Neuronal stem cell (in vitro differentiated cells): Measurements from ENCODE around the gene GPR156.
"Not testable (repeated sequence)": the region's sequence is repeated elsewhere in the genome, so short reads cannot be mapped to it uniquely, and the experiment has no call there.

ENCODE experiments used
- DNase-seq: peaks from one replicate; pipeline ENCODE4 v3.0.0-alpha.2; 2013; ENCODE audit warnings: low spot score
- H2AFZ ChIP-seq: one replicate; pipeline ENCODE4 v1.6.1; 2013; ENCODE audit warnings: mild to moderate bottlenecking, low read length, inconsistent platforms
- H2AK5ac ChIP-seq: 2 replicates; pipeline ENCODE4 v1.6.1; 2013; ENCODE audit warnings: low read depth, mild to moderate bottlenecking, inconsistent platforms, low read length, moderate library complexity, mixed read lengths
- H2BK120ac ChIP-seq: 2 replicates; pipeline ENCODE4 v1.6.1; 2013; ENCODE audit warnings: low read depth, mild to moderate bottlenecking, inconsistent platforms, low read length, moderate library complexity, mixed read lengths
- H2BK12ac ChIP-seq: one replicate; pipeline ENCODE4 v1.6.1; 2013; ENCODE audit warnings: low read length, inconsistent platforms
- H2BK15ac ChIP-seq: 2 replicates; pipeline ENCODE4 v1.6.1; 2013; ENCODE audit warnings: mild to moderate bottlenecking, low read length, inconsistent platforms, mixed read lengths
- H2BK5ac ChIP-seq: one replicate; pipeline ENCODE4 v1.6.1; 2013; ENCODE audit warnings: inconsistent platforms, mild to moderate bottlenecking, low read length, moderate library complexity
- H3K14ac ChIP-seq: one replicate; pipeline ENCODE4 v1.6.1; 2013; ENCODE audit warnings: low read length, inconsistent platforms
- H3K18ac ChIP-seq: 2 replicates; pipeline ENCODE4 v1.6.1; 2013; ENCODE audit warnings: low read length, inconsistent platforms
- H3K23ac ChIP-seq: 2 replicates; pipeline ENCODE4 v1.6.1; 2013; ENCODE audit warnings: low read depth, mild to moderate bottlenecking, mixed read lengths, low read length, inconsistent platforms; ENCODE audit not compliant: poor library complexity
- H3K27ac ChIP-seq: replicated peaks from 3 replicates; pipeline ENCODE4 v1.5.1; 2013; ENCODE audit warnings: low read length, inconsistent platforms
- H3K27me3 ChIP-seq, 3 experiments: 2 replicates each; pipeline ENCODE4 v1.6.1; 2013; ENCODE audit warnings: low read length in 3 of 3, mild to moderate bottlenecking in 2 of 3, inconsistent platforms in 1 of 3, low read depth in 1 of 3, mixed read lengths in 1 of 3, moderate library complexity in 1 of 3; ENCODE audit not compliant: control insufficient read depth in 3 of 3, insufficient read depth in 3 of 3
- H3K36me3 ChIP-seq, 2 donors: replicated peaks in 1 of 2; 2 replicates each; pipeline ENCODE4 v1.6.1; 2013; ENCODE audit warnings: low read length in 2 of 2; ENCODE audit not compliant: control insufficient read depth in 2 of 2, insufficient read depth in 2 of 2
- H3K4ac ChIP-seq: 2 replicates; pipeline ENCODE4 v1.6.1; 2013; ENCODE audit warnings: inconsistent platforms, mild to moderate bottlenecking, low read length, moderate library complexity
- H3K4me1 ChIP-seq, 2 donors: 1 replicate in 1 of 2; 2 replicates in 1 of 2; pipeline ENCODE4 v1.6.1; 2013; ENCODE audit warnings: low read length in 2 of 2, low read depth in 1 of 2; ENCODE audit not compliant: control insufficient read depth in 2 of 2, insufficient read depth in 1 of 2
- H3K4me2 ChIP-seq: one replicate; pipeline ENCODE4 v1.6.1; 2013; ENCODE audit warnings: mild to moderate bottlenecking, low read length, inconsistent platforms; ENCODE audit not compliant: insufficient read depth, poor library complexity, severe bottlenecking
- H3K4me3 ChIP-seq, 2 donors: 2 replicates each; pipeline ENCODE4 v1.5.1; 2013; ENCODE audit warnings: low read length in 2 of 2, mild to moderate bottlenecking in 2 of 2, inconsistent platforms in 1 of 2, moderate library complexity in 1 of 2
- H3K79me1 ChIP-seq: one replicate; pipeline ENCODE4 v1.6.1; 2013; ENCODE audit warnings: low read depth, mild to moderate bottlenecking, inconsistent platforms, low read length, moderate library complexity
- H3K9ac ChIP-seq: one replicate; pipeline ENCODE4 v1.6.1; 2013; ENCODE audit warnings: mild to moderate bottlenecking, low read depth, low read length, inconsistent platforms; ENCODE audit not compliant: poor library complexity
- H3K9me3 ChIP-seq, 2 donors: replicated peaks in 1 of 2; 2 replicates each; pipeline versions ENCODE3 to v1.6.1; 2013; ENCODE audit warnings: low read length in 2 of 2, mild to moderate bottlenecking in 2 of 2, inconsistent platforms in 1 of 2, low read depth in 1 of 2, mixed read lengths in 1 of 2, moderate library complexity in 1 of 2; ENCODE audit not compliant: control insufficient read depth in 2 of 2, insufficient read depth in 1 of 2
- H4K8ac ChIP-seq: one replicate; pipeline ENCODE4 v1.6.1; 2013; ENCODE audit warnings: low read depth, mild to moderate bottlenecking, inconsistent platforms, low read length, moderate library complexity
- H4K91ac ChIP-seq: one replicate; pipeline ENCODE4 v1.6.1; 2013; ENCODE audit warnings: low read length, low read depth, mild to moderate bottlenecking, inconsistent platforms; ENCODE audit not compliant: poor library complexity
- WGBS, 2 donors: extraction: QIAGEN DNeasy Blood & Tissue Kit; methylation state at CpG; one replicate each; pipeline ENCODE4 v1.1.7; 2013; ENCODE audit warnings: missing lambda C conversion rate in 2 of 2, mixed read lengths in 1 of 2; ENCODE audit not compliant: insufficient read length in 2 of 2, insufficient replicate concordance in 1 of 2; ENCODE audit errors: extremely low coverage in 2 of 2; 5-methylcytosine and 5-hydroxymethylcytosine counted together

GPR156 gene

GRCh38 chr3:120155694-120156093, 129.3 kb downstream of the GPR156 start:
- not testable (repeated sequence) for DNase-seq, H3K79me1 ChIP-seq
- WGBS, 2 donors, result no CpG with 5 or more reads among the region's 3 CpGs

GRCh38 chr3:120155108-120155507, 129.9 kb downstream of the GPR156 start:
- Histone ChIP-seq H3K4me1 (no peaks in the 10 kb centered on the region), H3K18ac (no peak overlapping the region), H4K91ac (no peak overlapping the region), H3K9ac (no peak overlapping the region), H3K27me3 (no peaks in the 10 kb centered on the region), H2AK5ac (no peak overlapping the region), H3K79me1 (no peaks in the 10 kb centered on the region), H4K8ac (no peak overlapping the region), H3K4me3 (no peak overlapping the region), H2AFZ (no peak overlapping the region), H3K4ac (no peak overlapping the region), H3K36me3 (no peaks in the 10 kb centered on the region), H3K9me3 (peaks cover 3 to 10% of the 10 kb centered on the region in 2 donors), H2BK120ac (no peak overlapping the region), H2BK5ac (no peak overlapping the region), H2BK12ac (no peak overlapping the region), H2BK15ac (no peak overlapping the region), H3K23ac (no peak overlapping the region), H3K14ac (no peak overlapping the region), H3K4me2 (no peak overlapping the region), H3K27ac (no peak overlapping the region)
- DNase-seq, result no peak

More at GRCh38 chr3:120155694-120156093, 129.3 kb downstream of the GPR156 start:
- not testable (repeated sequence) for H3K4ac ChIP-seq, H4K8ac ChIP-seq, H2BK15ac ChIP-seq, H2BK5ac ChIP-seq, H2AFZ ChIP-seq, H3K4me1 ChIP-seq, H3K9ac ChIP-seq, H3K36me3 ChIP-seq, H2AK5ac ChIP-seq, H3K4me2 ChIP-seq, H3K14ac ChIP-seq, H2BK12ac ChIP-seq, H2BK120ac ChIP-seq, H3K27ac ChIP-seq, H3K27me3 ChIP-seq, H4K91ac ChIP-seq, H3K4me3 ChIP-seq, H3K18ac ChIP-seq, H3K23ac ChIP-seq
- peaks cover 3 to 10% of the 10 kb centered on the region in 2 donors for H3K9me3 ChIP-seq

GRCh38 chr3:120153294-120153693, 131.7 kb downstream of the GPR156 start:
- H3K79me1 ChIP-seq, result no peaks in the 10 kb centered on the region
- no peak overlapping the region for H3K27ac ChIP-seq
- H3K4me2 ChIP-seq, result no peak overlapping the region
- H2AFZ ChIP-seq, result peak overlapping the region; percentile 3
- no peak overlapping the region for H2AK5ac ChIP-seq
- no peak overlapping the region for H3K4me3 ChIP-seq
- no peaks in the 10 kb centered on the region for H3K27me3 ChIP-seq
- no peak overlapping the region for H2BK5ac ChIP-seq
- no peaks in the 10 kb centered on the region for H3K36me3 ChIP-seq
- H3K14ac ChIP-seq, result no peak overlapping the region
- no peak overlapping the region for H3K23ac ChIP-seq
- WGBS, 2 donors, result no CpG with 5 or more reads among the region's 2 CpGs
- no peak overlapping the region for H2BK12ac ChIP-seq
- H3K9ac ChIP-seq, result no peak overlapping the region
- H3K4me1 ChIP-seq, result no peaks in the 10 kb centered on the region
- no peak for DNase-seq
- no peak overlapping the region for H3K4ac ChIP-seq
- no peak overlapping the region for H2BK15ac ChIP-seq
- peaks cover 3 to 10% of the 10 kb centered on the region in 2 donors for H3K9me3 ChIP-seq
- H4K91ac ChIP-seq, result no peak overlapping the region
- no peak overlapping the region for H2BK120ac ChIP-seq
- no peak overlapping the region for H3K18ac ChIP-seq
- no peak overlapping the region for H4K8ac ChIP-seq

- no peak overlapping the region for H2BK12ac ChIP-seq
- no peak overlapping the region for H3K23ac ChIP-seq
- no peak overlapping the region for H3K27ac ChIP-seq
- H2AK5ac ChIP-seq, result no peak overlapping the region
- H3K4me1 ChIP-seq, result no peaks in the 10 kb centered on the region
- no peak overlapping the region for H2BK15ac ChIP-seq
- H3K36me3 ChIP-seq, result no peaks in the 10 kb centered on the region
- H4K8ac ChIP-seq, result no peak overlapping the region
- H2AFZ ChIP-seq, result no peak overlapping the region
- H3K4me2 ChIP-seq, result no peak overlapping the region
- no peak overlapping the region for H3K14ac ChIP-seq
- no peaks in the 10 kb centered on the region for H3K79me1 ChIP-seq
- no peak overlapping the region for H2BK120ac ChIP-seq
- H3K9ac ChIP-seq, result no peak overlapping the region
- no peak overlapping the region for H3K4me3 ChIP-seq
- no peak overlapping the region for H3K18ac ChIP-seq
- WGBS, 2 donors, result no CpG with 5 or more reads among the region's 4 CpGs
- H3K9me3 ChIP-seq, result peaks cover 3 to 10% of the 10 kb centered on the region in 2 donors
- H3K27me3 ChIP-seq, result no peaks in the 10 kb centered on the region
- H4K91ac ChIP-seq, result no peak overlapping the region
- no peak for DNase-seq
- no peak overlapping the region for H2BK5ac ChIP-seq
- H3K4ac ChIP-seq, result no peak overlapping the region
These were observed 133.2 kb downstream of the GPR156 start for GRCh38 chr3:120151791-120152190.
